Stimulated activated naive CD8-positive, alpha-beta T cell treated with anti-CD3 and anti-CD28 coated beads, Interleukin-15, Interleukin-2, amounts not matched to agents 100 U/mL and 50 U/mL, for 24 hours (primary cell): Measurements from ENCODE around the gene SUMO3.
"Not testable (repeated sequence)": the region's sequence is repeated elsewhere in the genome, so short reads cannot be mapped to it uniquely, and the experiment has no call there.

ENCODE experiments used
- ATAC-seq: fragments of 150-1000 bp; cut with Tn5 transposase; one replicate; pipeline ENCODE4 v1.10.0; 2021
- DNase-seq: peaks from one replicate; pipeline ENCODE4 v3.0.0; 2021

Gene SUMO3

GRCh38 chr21:44846485-44847260 lies 28.8 kb upstream of the SUMO3 start:
- DNase-seq = peak; percentile 51
- ATAC-seq = peak; percentile 52

- DNase-seq (no peak), ATAC-seq (no peak)
These were observed 28.3 kb upstream of the SUMO3 start for GRCh38 chr21:44846224-44846484.

- ATAC-seq = peak; percentile 85
- DNase-seq = peak; percentile 78
These were observed 27.8 kb upstream of the SUMO3 start for GRCh38 chr21:44845418-44846223.

GRCh38 chr21:44844256-44844655 lies 26.4 kb upstream of the SUMO3 start:
- ATAC-seq = no peak

GRCh38 chr21:44842721-44843445 lies 25.0 kb upstream of the SUMO3 start:
- no peak for DNase-seq
- ATAC-seq = no peak

More at GRCh38 chr21:44844256-44844655, 26.4 kb upstream of the SUMO3 start:
- DNase-seq = no peak

GRCh38 chr21:44842087-44842486 lies 24.2 kb upstream of the SUMO3 start:
- no peak for ATAC-seq
- no peak for DNase-seq

GRCh38 chr21:44840771-44841170 lies 22.9 kb upstream of the SUMO3 start:
- no peak for ATAC-seq

GRCh38 chr21:44838951-44839350 lies 21.1 kb upstream of the SUMO3 start:
- ATAC-seq (no peak), DNase-seq (no peak)

More at GRCh38 chr21:44840771-44841170, 22.9 kb upstream of the SUMO3 start:
- DNase-seq = no peak

GRCh38 chr21:44838039-44838895 lies 20.4 kb upstream of the SUMO3 start:
- ATAC-seq (no peak), DNase-seq (no peak)

- no peak for DNase-seq
- ATAC-seq = no peak
These were observed 19.7 kb upstream of the SUMO3 start for GRCh38 chr21:44837537-44837936.

GRCh38 chr21:44836666-44837471 lies 19.0 kb upstream of the SUMO3 start:
- no peak for ATAC-seq
- no peak for DNase-seq

- no peak for ATAC-seq
These were observed 18.4 kb upstream of the SUMO3 start for GRCh38 chr21:44836349-44836665.

GRCh38 chr21:44835647-44835973 lies 17.7 kb upstream of the SUMO3 start:
- ATAC-seq = no peak
- DNase-seq = no peak

More at GRCh38 chr21:44836349-44836665, 18.4 kb upstream of the SUMO3 start:
- DNase-seq = no peak

GRCh38 chr21:44834951-44835646 lies 17.2 kb upstream of the SUMO3 start:
- DNase-seq = no peak
- no peak for ATAC-seq

- ATAC-seq (no peak), DNase-seq (no peak)
These were observed 16.5 kb upstream of the SUMO3 start for GRCh38 chr21:44834231-44834950.

- ATAC-seq (no peak), DNase-seq (no peak)
These were observed 15.8 kb upstream of the SUMO3 start for GRCh38 chr21:44833663-44834062.

- not testable (repeated sequence) for DNase-seq, ATAC-seq
These were observed 14.8 kb upstream of the SUMO3 start for GRCh38 chr21:44832516-44833255.

GRCh38 chr21:44831227-44831860 lies 13.5 kb upstream of the SUMO3 start:
- no peak for ATAC-seq
- no peak for DNase-seq
